Progenitor cell of endocrine pancreas (in vitro differentiated cells): ENCODE data around the gene SMIM28. TPM values are rescaled to one million over a fixed set of nuclear protein-coding genes. Genes with fewer than 3 reads are reported as not detected.
"Not testable (repeated sequence)": the region's sequence is repeated elsewhere in the genome, so short reads cannot be mapped to it uniquely, and the experiment has no call there.

Experiments
- DNase-seq: peaks from one replicate; pipeline ENCODE4 v3.0.0; 2021; ENCODE audit warnings: low spot score; ENCODE audit not compliant: unreplicated experiment
- H3K27ac Mint-ChIP-seq: 2 replicates; pipeline ENCODE4 v1.8.0; 2021; ENCODE audit warnings: mild to moderate bottlenecking, moderate library complexity, mixed read lengths
- H3K27me3 Mint-ChIP-seq: 2 replicates; pipeline ENCODE4 v1.8.0; 2021; ENCODE audit warnings: mixed read lengths
- H3K36me3 Mint-ChIP-seq: 2 replicates; pipeline ENCODE4 v1.8.0; 2022; ENCODE audit warnings: mixed read lengths; ENCODE audit not compliant: insufficient read depth
- H3K4me1 Mint-ChIP-seq: 2 replicates; pipeline ENCODE4 v1.8.0; 2021; ENCODE audit warnings: low read depth, mixed read lengths
- H3K4me3 Mint-ChIP-seq: 2 replicates; pipeline ENCODE4 v1.8.0; 2021; ENCODE audit warnings: low read depth, mild to moderate bottlenecking, moderate library complexity, mixed read lengths
- H3K9me3 Mint-ChIP-seq: 2 replicates; pipeline ENCODE4 v1.8.0; 2021; ENCODE audit warnings: low read depth, mixed read lengths
- total RNA-seq: library from RNA; stranded (reverse); gene quantifications from 2 replicates; pipeline ENCODE4 v1.2.1, GENCODE V29; 2021
- TF ChIP-seq, protein P1 (sequence below): fragments of 200-600 bp; sonication (generic); IDR thresholded peaks from one replicate; pipeline ENCODE4 v1.5.0; 2021; ENCODE audit warnings: antibody characterized with exemption, mild to moderate bottlenecking; ENCODE audit not compliant: unreplicated experiment

SMIM28 gene
- total RNA-seq, 1 donor from 2014 or later, result not detected

DNA sequence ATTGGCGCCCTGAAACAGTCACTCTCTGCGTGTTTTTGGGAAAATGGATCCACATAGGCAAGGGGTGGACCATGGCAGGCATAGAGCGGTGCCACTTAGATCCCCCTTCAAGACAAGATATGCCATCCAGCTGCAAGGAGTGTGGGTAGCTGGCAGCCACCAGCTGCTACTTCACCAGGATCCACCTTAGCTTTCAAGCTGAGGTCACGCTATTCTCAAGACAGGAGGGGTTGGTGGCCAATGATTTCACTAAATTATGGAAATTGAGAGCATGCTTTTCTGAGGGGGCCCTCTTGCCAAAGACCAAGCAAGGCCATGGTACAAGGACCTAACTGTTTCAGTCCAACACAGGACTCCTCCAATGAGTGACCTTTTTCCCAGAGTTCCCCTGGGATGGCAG is 42.7 kb downstream of the SMIM28 start:
- TF ChIP-seq, protein P1, sequence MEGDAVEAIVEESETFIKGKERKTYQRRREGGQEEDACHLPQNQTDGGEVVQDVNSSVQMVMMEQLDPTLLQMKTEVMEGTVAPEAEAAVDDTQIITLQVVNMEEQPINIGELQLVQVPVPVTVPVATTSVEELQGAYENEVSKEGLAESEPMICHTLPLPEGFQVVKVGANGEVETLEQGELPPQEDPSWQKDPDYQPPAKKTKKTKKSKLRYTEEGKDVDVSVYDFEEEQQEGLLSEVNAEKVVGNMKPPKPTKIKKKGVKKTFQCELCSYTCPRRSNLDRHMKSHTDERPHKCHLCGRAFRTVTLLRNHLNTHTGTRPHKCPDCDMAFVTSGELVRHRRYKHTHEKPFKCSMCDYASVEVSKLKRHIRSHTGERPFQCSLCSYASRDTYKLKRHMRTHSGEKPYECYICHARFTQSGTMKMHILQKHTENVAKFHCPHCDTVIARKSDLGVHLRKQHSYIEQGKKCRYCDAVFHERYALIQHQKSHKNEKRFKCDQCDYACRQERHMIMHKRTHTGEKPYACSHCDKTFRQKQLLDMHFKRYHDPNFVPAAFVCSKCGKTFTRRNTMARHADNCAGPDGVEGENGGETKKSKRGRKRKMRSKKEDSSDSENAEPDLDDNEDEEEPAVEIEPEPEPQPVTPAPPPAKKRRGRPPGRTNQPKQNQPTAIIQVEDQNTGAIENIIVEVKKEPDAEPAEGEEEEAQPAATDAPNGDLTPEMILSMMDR, result no peak
- peaks cover 46% of the 10 kb centered on the region for H3K36me3 Mint-ChIP-seq

DNA sequence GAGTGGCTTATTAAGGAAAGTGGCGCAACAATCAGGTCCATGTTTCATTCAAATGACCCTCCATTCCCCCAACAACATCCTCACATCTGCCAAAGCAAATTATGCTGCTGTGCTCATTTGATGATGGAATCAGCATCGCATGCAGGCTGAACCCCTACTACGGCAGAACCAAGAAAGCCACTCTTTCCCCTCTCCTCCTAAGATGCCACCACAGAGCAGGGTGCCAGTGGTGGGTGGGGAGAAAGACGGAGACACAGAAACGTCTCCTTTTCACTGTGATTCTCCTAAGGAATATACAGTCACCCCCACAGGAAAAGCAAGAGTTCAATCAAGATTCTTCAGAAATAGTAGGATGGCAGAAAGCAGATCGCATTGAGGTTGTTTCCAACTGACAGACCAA is 43.4 kb downstream of the SMIM28 start:
- H3K4me3 Mint-ChIP-seq, result no peak overlapping the region
- peaks cover 49% of the 10 kb centered on the region for H3K36me3 Mint-ChIP-seq
- DNase-seq, result no peak
- peaks cover 1% of the 10 kb centered on the region for H3K4me1 Mint-ChIP-seq
- H3K27me3 Mint-ChIP-seq, result no peaks in the 10 kb centered on the region
- TF ChIP-seq, protein P1, result no peak
- H3K27ac Mint-ChIP-seq, result no peak overlapping the region
- H3K9me3 Mint-ChIP-seq, result no peaks in the 10 kb centered on the region

More for the DNA sequence above, 42.7 kb downstream of the SMIM28 start:
- Mint-ChIP-seq H3K27me3 (no peaks in the 10 kb centered on the region), H3K27ac (no peak overlapping the region), H3K4me1 (peaks cover 1% of the 10 kb centered on the region), H3K9me3 (no peaks in the 10 kb centered on the region), H3K4me3 (no peak overlapping the region)
- no peak for DNase-seq

DNA sequence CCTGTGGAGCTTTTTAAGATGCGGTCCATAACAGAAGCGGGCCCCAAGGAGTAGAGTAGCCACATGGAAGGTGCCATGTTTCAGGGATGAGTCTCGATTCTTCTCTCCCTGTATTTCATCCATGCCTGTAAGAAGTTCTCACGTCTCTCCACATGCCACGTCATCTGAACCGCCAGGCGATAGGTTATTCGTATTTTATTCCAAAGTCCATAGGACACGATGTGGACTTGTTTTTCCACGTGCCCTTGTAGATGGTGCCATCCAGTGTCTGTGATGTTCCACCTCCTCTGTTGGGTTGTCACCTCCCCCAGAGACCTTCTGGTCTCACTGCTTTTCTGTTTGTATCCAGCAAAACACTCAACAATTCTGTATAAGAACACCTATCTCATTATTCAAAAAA is 43.9 kb downstream of the SMIM28 start:
- no peak for DNase-seq
- Mint-ChIP-seq H3K4me3 (no peak overlapping the region), H3K27me3 (no peaks in the 10 kb centered on the region), H3K4me1 (peaks cover 1% of the 10 kb centered on the region), H3K36me3 (peaks cover 48% of the 10 kb centered on the region), H3K9me3 (no peaks in the 10 kb centered on the region), H3K27ac (no peak overlapping the region)
- TF ChIP-seq, protein P1, result no peak

DNA sequence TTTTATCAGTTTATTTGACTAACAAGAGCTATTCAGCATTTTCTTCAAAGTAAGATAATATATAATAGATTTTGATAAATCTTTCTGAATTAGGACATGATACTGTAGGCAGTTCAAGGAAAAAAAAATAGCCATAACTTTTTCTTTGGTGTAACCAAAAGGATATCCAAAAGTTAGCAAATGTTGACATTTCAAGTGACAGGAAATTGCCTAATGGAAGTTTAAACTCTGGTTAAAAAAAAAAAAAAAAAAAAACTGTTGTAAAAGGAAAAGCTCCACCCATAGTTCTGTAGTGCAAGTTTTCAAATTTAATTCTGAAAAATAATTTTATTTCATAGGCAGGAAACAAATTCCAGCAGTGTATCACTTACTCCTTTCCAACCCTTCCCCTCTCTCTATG is 45.2 kb downstream of the SMIM28 start:
- TF ChIP-seq, protein P1, result no peak
- no peaks in the 10 kb centered on the region for H3K27me3 Mint-ChIP-seq
- H3K9me3 Mint-ChIP-seq, result no peaks in the 10 kb centered on the region
- H3K36me3 Mint-ChIP-seq, result peaks cover 46% of the 10 kb centered on the region
- peaks cover 1% of the 10 kb centered on the region for H3K4me1 Mint-ChIP-seq
- H3K27ac Mint-ChIP-seq, result peak overlapping the region; percentile 40
- DNase-seq, result no peak
- H3K4me3 Mint-ChIP-seq, result no peak overlapping the region

DNA sequence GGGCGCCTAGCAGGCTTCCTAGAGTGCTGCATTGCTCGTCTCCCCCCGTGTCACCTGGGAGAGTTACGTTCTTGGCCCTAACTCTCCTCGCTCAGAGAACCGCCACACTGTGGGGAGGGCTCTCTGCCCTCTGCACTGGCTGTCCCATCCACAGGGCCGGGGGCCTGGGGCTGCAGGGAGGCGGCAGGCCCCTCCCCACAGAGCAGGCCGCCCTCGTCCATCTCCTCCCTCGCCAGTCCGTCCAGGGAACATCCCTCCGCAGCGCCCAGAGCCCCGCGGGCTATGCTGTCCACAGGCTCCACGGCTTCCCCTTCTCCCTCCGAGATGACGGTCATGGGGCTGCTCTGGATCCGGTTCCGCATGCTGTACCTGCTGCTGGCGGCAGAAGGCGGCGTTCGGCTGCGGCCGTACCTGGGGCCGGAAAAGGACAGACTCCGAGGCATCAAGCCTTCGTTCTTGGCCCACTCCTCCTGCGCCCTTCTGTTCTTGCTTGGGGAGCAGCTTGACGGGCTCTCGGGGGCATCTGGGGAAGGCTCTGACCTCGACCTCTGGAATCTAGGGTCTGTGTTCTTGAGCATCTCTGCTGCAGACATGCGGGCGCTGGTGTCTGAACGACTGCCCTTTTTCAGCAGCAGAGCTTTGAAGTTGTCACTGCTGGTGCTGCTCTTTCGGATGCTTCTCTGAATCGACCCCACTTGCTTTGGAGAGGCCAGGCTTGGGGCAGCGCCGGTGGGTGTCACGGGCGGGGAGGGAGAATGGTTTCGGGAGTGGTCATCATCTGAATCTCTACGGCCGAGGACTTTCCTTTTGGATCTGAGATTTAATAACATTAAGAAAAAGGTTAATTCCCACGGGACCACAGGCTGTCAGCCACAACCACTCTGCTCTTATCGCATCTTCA is 46.5 kb downstream of the SMIM28 start:
- TF ChIP-seq, protein P1, result no peak
- Mint-ChIP-seq H3K4me1 (peaks cover 1% of the 10 kb centered on the region), H3K9me3 (no peaks in the 10 kb centered on the region), H3K27me3 (no peaks in the 10 kb centered on the region), H3K4me3 (no peak overlapping the region), H3K36me3 (peaks cover 41% of the 10 kb centered on the region), H3K27ac (no peak overlapping the region)
- DNase-seq, result no peak

DNA sequence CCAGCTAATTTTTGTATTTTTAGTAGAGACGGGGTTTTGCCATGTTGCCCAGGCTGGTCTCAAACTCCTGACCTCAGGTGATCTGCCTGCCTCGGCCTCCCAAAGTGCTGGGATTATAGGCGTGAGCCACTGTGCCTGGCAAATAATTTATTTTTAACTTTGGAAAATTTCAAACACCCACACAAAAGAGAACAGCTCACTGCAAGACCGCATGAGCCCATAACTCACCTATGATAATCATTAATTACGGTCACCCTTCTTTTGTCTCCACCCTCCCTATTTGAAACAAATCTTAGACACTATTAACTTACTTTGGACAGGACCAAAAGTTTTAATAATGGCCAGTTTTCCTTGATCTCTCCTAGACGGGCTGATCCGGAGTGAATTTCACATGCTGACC is 47.6 kb downstream of the SMIM28 start:
- H3K9me3 Mint-ChIP-seq, H3K4me1 Mint-ChIP-seq, H3K27me3 Mint-ChIP-seq, DNase-seq, H3K4me3 Mint-ChIP-seq: not testable (repeated sequence)
- H3K36me3 Mint-ChIP-seq, result peaks cover 39% of the 10 kb centered on the region
- peak overlapping the region; percentile 51 for H3K27ac Mint-ChIP-seq
